Peyer's patch (tissue), 4 donors: ENCODE results near the gene IMP3. TPM values are rescaled to one million over a fixed set of nuclear protein-coding genes. Genes with fewer than 3 reads are reported as not detected.

ENCODE experiments used
- DNase-seq, 3 donors: peaks; one replicate each; pipeline ENCODE4 v3.0.0-alpha.2; 2017 to 2019
- H3K27ac ChIP-seq, 4 donors: fragments of 200-600 bp; sonication (generic); one replicate each; pipeline ENCODE4 v1.5.1; 2016 to 2019
- H3K27me3 ChIP-seq, 2 donors: fragments of 200-600 bp; sonication (generic); one replicate each; pipeline ENCODE4 v1.5.1; 2019
- H3K36me3 ChIP-seq, 3 donors: fragments of 200-600 bp; sonication (generic); one replicate each; pipeline ENCODE4 v1.5.1; 2016 to 2019
- H3K4me1 ChIP-seq, 4 donors: fragments of 200-600 bp; sonication (generic); one replicate each; pipeline ENCODE4 v1.5.1; 2016 to 2019
- H3K4me3 ChIP-seq, 4 donors: fragments of 200-600 bp; sonication (generic); 1 replicate in 3 of 4; 2 replicates in 1 of 4; pipeline ENCODE4 v1.5.1; 2016 to 2019; ENCODE audit warnings: mild to moderate bottlenecking in 1 of 4
- H3K9me3 ChIP-seq, 4 donors: fragments of 200-600 bp; sonication (generic); one replicate each; pipeline ENCODE4 v1.5.1; 2016 to 2019; ENCODE audit warnings: mild to moderate bottlenecking in 1 of 4
- POLR2A ChIP-seq, 2 donors: fragments of 450-650 bp; IDR thresholded peaks; one replicate each; pipeline ENCODE4 v1.5.1; 2017; ENCODE audit warnings: antibody characterized with exemption in 2 of 2, mild to moderate bottlenecking in 2 of 2, moderate library complexity in 2 of 2
- total RNA-seq, 4 donors: library from RNA; depleted of rRNA; stranded (reverse); fragments of >200 nt; gene quantifications; one replicate each; pipeline ENCODE4 v1.1.0, GENCODE V29; 2016
- TF ChIP-seq, protein P1 (sequence below), 6 experiments: fragments of 450-650 bp in 4 of 6; fragments of 200-600 bp in 2 of 6; sonication (generic) in 1 of 6; IDR thresholded peaks; one replicate each; pipeline ENCODE4 v1.5.1; 2017 to 2019; ENCODE audit warnings: antibody characterized with exemption in 6 of 6, mild to moderate bottlenecking in 3 of 6, moderate library complexity in 1 of 6

The IMP3 gene
- total RNA-seq, 4 donors from 2014 or later, result 96.8 to 133 (median 124) TPM

DNA sequence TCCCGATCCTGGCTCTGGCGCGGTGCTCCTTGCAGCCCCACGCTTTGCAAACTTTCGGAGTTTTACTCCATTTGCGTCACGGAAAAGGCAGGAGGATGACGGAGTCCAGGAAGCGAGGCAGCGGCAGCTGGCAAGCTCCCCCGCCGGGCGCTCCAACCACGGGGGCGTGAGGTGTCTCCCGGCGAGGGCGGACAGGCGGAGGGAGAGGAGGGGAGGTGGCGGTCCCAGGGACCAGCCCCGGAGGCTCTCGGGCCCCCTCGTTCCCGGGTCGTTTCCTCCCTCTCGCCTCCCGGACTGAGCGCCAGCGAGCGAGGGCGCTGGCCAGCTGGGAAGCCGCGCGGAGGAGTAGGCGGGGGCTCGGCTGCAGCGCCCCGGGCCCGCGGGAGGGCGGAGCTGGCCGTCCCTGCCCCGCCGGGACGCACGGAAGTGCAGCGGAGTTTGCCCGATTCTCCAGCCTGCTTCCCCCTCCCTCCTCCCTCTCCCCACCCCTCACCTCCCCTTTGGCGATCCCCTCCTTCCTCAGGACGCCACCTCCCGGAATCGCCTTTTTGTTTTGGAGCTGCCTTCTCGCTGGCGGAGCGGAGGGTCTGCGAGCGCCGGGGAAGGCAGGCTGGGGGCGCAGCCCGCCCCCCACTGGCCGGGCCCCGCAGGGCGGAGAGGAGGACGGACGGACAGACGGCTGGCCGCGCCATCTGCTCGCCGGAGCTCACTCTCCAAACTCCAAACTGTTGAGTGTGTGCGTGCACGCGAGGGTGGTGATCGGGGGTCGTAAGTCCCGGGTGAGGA is 7.5 kb upstream of the IMP3 start, which contains the start of gene SNX33:
TSS of gene SNX33 (plus strand) at position 543 of the 786 bp plus-strand sequence. CDS start 1,191 bp downstream, outside the sequence.
- Histone ChIP-seq H3K4me3 (peak within 1 kb of the TSS; percentile 72 to 82 (median 78)), H3K4me1 (peaks cover 0 to 53% (median 0%) of the 10 kb centered on the region in 4 donors), H3K27ac (peak within 1 kb of the TSS; percentile 77 to 96 (median 88)), H3K9me3 (no peaks in the 10 kb centered on the region), H3K36me3 (no peaks in the 10 kb centered on the region), H3K27me3 (no peaks in the 10 kb centered on the region)
- peak; percentile 28 to 90 (median 85) for DNase-seq
- TF ChIP-seq, protein P1, sequence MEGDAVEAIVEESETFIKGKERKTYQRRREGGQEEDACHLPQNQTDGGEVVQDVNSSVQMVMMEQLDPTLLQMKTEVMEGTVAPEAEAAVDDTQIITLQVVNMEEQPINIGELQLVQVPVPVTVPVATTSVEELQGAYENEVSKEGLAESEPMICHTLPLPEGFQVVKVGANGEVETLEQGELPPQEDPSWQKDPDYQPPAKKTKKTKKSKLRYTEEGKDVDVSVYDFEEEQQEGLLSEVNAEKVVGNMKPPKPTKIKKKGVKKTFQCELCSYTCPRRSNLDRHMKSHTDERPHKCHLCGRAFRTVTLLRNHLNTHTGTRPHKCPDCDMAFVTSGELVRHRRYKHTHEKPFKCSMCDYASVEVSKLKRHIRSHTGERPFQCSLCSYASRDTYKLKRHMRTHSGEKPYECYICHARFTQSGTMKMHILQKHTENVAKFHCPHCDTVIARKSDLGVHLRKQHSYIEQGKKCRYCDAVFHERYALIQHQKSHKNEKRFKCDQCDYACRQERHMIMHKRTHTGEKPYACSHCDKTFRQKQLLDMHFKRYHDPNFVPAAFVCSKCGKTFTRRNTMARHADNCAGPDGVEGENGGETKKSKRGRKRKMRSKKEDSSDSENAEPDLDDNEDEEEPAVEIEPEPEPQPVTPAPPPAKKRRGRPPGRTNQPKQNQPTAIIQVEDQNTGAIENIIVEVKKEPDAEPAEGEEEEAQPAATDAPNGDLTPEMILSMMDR (IDR thresholded peaks at IDR 0.05), result peak; percentile 40 to 68 (median 46)
- TF ChIP-seq POLR2A (IDR thresholded peaks at IDR 0.05), result peak; percentile 83 to 89

DNA sequence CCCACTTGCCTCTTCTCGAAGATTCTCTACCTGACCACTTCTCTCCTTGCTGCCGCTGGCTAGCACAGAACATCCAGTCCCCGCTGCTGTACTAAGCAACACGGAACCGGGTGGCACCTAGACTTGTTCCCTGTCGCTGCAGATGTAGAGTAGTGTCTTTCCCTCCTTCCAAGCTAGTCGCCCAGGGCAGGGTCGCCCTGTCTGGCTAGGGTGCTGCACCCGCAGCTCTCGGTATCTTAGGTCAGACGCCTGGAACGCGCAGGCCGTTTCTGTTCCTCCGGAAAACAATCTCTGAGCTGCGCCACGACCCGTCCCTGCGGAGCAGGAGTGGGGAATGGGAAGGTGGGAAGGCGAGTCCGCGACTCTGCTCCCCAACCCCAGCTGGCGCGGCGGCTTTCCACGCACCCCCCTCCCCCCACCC is 6.9 kb upstream of the IMP3 start:
- H3K4me1 ChIP-seq, result peaks cover 0 to 47% (median 0%) of the 10 kb centered on the region in 4 donors
- TF ChIP-seq, protein P1 (IDR thresholded peaks at IDR 0.05), result no peak
- TF ChIP-seq POLR2A (IDR thresholded peaks at IDR 0.05), result peak; percentile 19 to 34
- peak overlapping the region; percentile 72 to 82 (median 78) for H3K4me3 ChIP-seq
- peak overlapping the region; percentile 77 to 96 (median 88) for H3K27ac ChIP-seq
- no peaks in the 10 kb centered on the region for H3K27me3 ChIP-seq
- DNase-seq, result peak in 2 of 3 donors; percentile 20 to 56
- no peaks in the 10 kb centered on the region for H3K36me3 ChIP-seq
- H3K9me3 ChIP-seq, result no peaks in the 10 kb centered on the region

DNA sequence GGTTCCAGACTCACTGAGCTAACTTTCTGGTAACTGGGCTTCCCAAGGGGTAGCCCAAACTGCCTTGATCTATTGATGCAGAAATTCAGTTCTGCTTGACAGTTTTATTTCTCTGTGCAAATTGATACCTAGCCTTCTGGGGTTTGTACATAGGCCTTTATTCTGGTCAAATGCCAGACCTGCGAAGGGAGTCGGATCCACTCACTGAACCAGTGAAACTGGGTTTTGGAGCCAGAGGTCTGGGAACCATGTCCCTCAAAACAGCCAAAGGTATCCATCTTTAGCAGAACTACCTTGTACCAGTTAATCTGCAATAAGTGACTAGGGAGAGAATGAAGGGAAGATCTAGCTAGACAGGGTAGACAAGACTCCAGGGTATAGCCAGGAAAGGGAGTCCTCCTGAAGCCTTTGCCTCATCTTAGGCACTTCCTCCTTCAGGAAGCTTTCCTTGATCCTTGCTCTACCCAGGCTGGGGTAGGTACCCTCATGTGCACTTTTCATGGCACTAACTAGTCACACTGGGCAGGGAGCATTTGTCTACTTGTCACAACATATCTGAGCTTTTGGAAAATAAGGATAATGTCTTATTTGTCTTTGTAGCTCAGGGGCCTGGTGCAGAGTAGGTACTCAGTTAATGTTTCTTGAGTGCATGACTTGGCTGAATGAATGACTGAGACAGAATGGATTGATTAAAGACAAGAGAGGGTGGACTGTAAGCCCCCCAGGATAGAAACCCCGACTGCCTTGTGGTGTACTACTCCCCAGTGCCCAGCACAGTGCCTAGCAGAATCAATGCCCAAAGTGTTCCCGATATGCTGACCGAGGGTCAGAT is 6.3 kb upstream of the IMP3 start:
- Histone ChIP-seq H3K36me3 (no peaks in the 10 kb centered on the region), H3K27me3 (no peaks in the 10 kb centered on the region), H3K9me3 (no peaks in the 10 kb centered on the region), H3K4me1 (peaks cover 0 to 40% (median 0%) of the 10 kb centered on the region in 4 donors), H3K27ac (peak overlapping the region; percentile 77 to 96 (median 88)), H3K4me3 (peak overlapping the region; percentile 72 to 82 (median 78))
- TF ChIP-seq, protein P1 (IDR thresholded peaks at IDR 0.05), result no peak
- DNase-seq, result no peak

DNA sequence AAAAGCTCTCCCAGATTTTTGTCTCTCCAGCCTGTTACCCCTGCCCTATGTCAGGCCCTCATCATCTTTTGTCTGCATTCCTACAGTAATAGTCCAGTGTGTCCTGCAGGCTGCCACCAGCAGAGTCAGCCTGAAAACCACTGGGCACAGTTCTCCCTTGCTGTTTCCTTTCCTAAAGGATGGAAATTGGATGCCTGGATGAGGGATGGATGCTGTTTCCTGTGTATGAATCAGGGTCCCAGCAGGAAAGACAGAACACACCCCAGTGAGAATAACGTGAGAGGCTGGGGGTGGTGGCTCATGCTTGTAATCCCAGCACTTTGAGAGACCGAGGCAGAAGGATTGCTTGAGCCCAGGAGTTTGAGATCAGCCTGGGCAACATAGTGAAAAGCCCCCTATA is 4.4 kb upstream of the IMP3 start:
- DNase-seq, result no peak
- H3K4me3 ChIP-seq, result no peak overlapping the region
- no peak overlapping the region for H3K27ac ChIP-seq
- H3K36me3 ChIP-seq, result no peaks in the 10 kb centered on the region
- no peaks in the 10 kb centered on the region for H3K9me3 ChIP-seq
- peaks cover 0 to 28% (median under 1%) of the 10 kb centered on the region in 4 donors for H3K4me1 ChIP-seq
- H3K27me3 ChIP-seq, result no peaks in the 10 kb centered on the region
- TF ChIP-seq POLR2A (IDR thresholded peaks at IDR 0.05), result no peak
- TF ChIP-seq, protein P1 (IDR thresholded peaks at IDR 0.05), result no peak

DNA sequence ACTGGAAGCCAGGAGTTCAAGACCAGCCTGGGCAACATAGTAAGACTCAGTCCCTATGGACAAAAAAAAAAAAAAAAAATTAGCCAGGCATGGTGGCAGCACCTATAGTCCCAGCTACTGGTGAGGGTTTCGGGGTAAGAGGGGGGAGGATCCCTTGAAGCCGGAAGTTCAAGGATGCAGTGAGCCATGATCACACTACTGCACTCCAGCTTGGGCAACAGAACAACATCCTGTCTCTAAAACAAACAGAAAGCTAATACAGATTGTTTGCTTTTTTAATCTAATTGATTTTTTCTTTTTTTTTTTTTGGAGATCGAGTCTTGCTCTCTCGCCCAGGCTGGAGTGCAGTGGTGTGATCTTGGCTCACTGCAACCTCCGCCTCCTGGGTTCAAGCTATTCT is 1.6 kb upstream of the IMP3 start:
- H3K4me1 ChIP-seq, result peaks cover 0 to 37% (median 15%) of the 10 kb centered on the region in 4 donors
- DNase-seq, result no peak
- no peak for TF ChIP-seq POLR2A (IDR thresholded peaks at IDR 0.05)
- TF ChIP-seq, protein P1 (IDR thresholded peaks at IDR 0.05), result no peak
- H3K36me3 ChIP-seq, result no peaks in the 10 kb centered on the region
- no peak overlapping the region for H3K27ac ChIP-seq
- H3K4me3 ChIP-seq, result no peak overlapping the region
- no peaks in the 10 kb centered on the region for H3K9me3 ChIP-seq
- H3K27me3 ChIP-seq, result no peaks in the 10 kb centered on the region
